Measurements from ENCODE around the gene NECTIN2.
"Not testable (repeated sequence)": the region's sequence is repeated elsewhere in the genome, so short reads cannot be mapped to it uniquely, and the experiment has no call there.

Gene NECTIN2

GRCh38 chr19:44911896-44912295 lies 65.8 kb downstream of the NECTIN2 start:
- DNase-seq, result not testable (repeated sequence)

- no peak for DNase-seq
Observed at GRCh38 chr19:44912854-44913253, 66.8 kb downstream of the NECTIN2 start.

GRCh38 chr19:44913512-44914432 lies 67.7 kb downstream of the NECTIN2 start:
- DNase-seq, result not testable (repeated sequence)

GRCh38 chr19:44914433-44915206 lies 68.5 kb downstream of the NECTIN2 start, which contains the start of gene APOC1:
Gene APOC1 (plus strand): TSS chr19:44914608. CDS start chr19:44914892, 284 bp downstream.
- DNase-seq, result peak; percentile 86

- DNase-seq, result no peak
Observed at GRCh38 chr19:44924243-44924725, 78.2 kb downstream of the NECTIN2 start.

GRCh38 chr19:44925114-44925891 lies 79.2 kb downstream of the NECTIN2 start:
- no peak for DNase-seq

- not testable (repeated sequence) for DNase-seq
Observed at GRCh38 chr19:44926245-44927077, 80.4 kb downstream of the NECTIN2 start.

GRCh38 chr19:44927746-44928145 lies 81.6 kb downstream of the NECTIN2 start:
- DNase-seq, result no peak

GRCh38 chr19:44930088-44930487 lies 84.0 kb downstream of the NECTIN2 start:
- DNase-seq, result no peak

- no peak for DNase-seq
Observed at GRCh38 chr19:44931541-44931940, 85.4 kb downstream of the NECTIN2 start.

All from activated CD4-positive, alpha-beta T cell treated with anti-CD3 and anti-CD28 coated beads for 48 hours (primary cell).